PC-3 (cell line): Measurements from ENCODE around the gene SENP7. TPM values are rescaled to one million over a fixed set of nuclear protein-coding genes. Genes with fewer than 3 reads are reported as not detected.
"Not testable (repeated sequence)": the region's sequence is repeated elsewhere in the genome, so short reads cannot be mapped to it uniquely, and the experiment has no call there.

ENCODE experiments used
- ATAC-seq: fragments of 200-7000 bp; cut with Tn5 transposase; 2 replicates; pipeline ENCODE4 v1.9.1; 2020; ENCODE audit warnings: mild to moderate bottlenecking, moderate library complexity
- BruUV-seq: library from RNA; stranded (reverse); fragments of 400-500 nt; replicated peaks from 2 replicates; lab custom pipeline; 2021; lab: Mats Ljungman, UMichigan
- CTCF ChIA-PET: fragments of 300-600 bp; sonication (Branson Sonifier 250); formaldehyde crosslinking; loops from one replicate; lab custom pipeline; 2022; ENCODE audit warnings: antibody characterized with exemption; lab: Charles Lee
- POLR2A ChIA-PET: fragments of 300-600 bp; sonication (Branson Sonifier 250); formaldehyde crosslinking; loops from one replicate; lab custom pipeline; 2022; ENCODE audit warnings: antibody characterized with exemption; ENCODE audit not compliant: unreplicated experiment; lab: Charles Lee
- DNase-seq: peaks from one replicate; pipeline ENCODE4 v3.0.0-alpha.2; 2015
- H2AFZ ChIP-seq: fragments of 300-600 bp; sonication (generic); 2 replicates; pipeline ENCODE4 v1.6.0; 2016; ENCODE audit warnings: antibody characterized with exemption, low read length
- H3F3A ChIP-seq: fragments of 300-600 bp; sonication (generic); one replicate; pipeline ENCODE4 v1.6.0; 2017; ENCODE audit warnings: antibody characterized with exemption, low read length, control low read depth, mild to moderate bottlenecking; ENCODE audit not compliant: unreplicated experiment
- H3K27ac ChIP-seq: fragments of 300-600 bp; sonication (generic); 2 replicates; pipeline ENCODE4 v1.5.1; 2016; ENCODE audit warnings: mild to moderate bottlenecking, low read length
- H3K27me3 ChIP-seq: fragments of 300-600 bp; sonication (generic); 2 replicates; pipeline ENCODE4 v1.6.1; 2016; ENCODE audit warnings: low read length, mixed read lengths
- H3K36me3 ChIP-seq: fragments of 300-600 bp; sonication (generic); 2 replicates; pipeline ENCODE4 v1.6.1; 2016; ENCODE audit warnings: low read depth, mixed run types, low read length, mixed read lengths
- H3K4me1 ChIP-seq: fragments of 300-600 bp; sonication (generic); 2 replicates; pipeline ENCODE4 v1.5.1; 2016; ENCODE audit warnings: low read length; ENCODE audit not compliant: insufficient read depth
- H3K4me2 ChIP-seq: fragments of 300-600 bp; sonication (generic); 2 replicates; pipeline ENCODE4 v1.6.0; 2016; ENCODE audit warnings: low read length
- H3K4me3 ChIP-seq: fragments of 300-600 bp; sonication (generic); 2 replicates; pipeline ENCODE4 v1.5.1; 2016; ENCODE audit warnings: mild to moderate bottlenecking, low read length, mixed read lengths
- H3K79me2 ChIP-seq: fragments of 300-600 bp; sonication (generic); 2 replicates; pipeline ENCODE4 v1.6.1; 2017; ENCODE audit warnings: low read length, mixed read lengths
- H3K9ac ChIP-seq: fragments of 300-600 bp; sonication (generic); 2 replicates; pipeline ENCODE4 v1.6.0; 2016; ENCODE audit warnings: mild to moderate bottlenecking, low read length
- H3K9me2 ChIP-seq: fragments of 300-600 bp; sonication (generic); replicated peaks from 2 replicates; pipeline ENCODE4 v1.6.1; 2016; ENCODE audit warnings: mixed run types, low read length, mixed read lengths
- H3K9me3 ChIP-seq: fragments of 300-600 bp; sonication (generic); 2 replicates; pipeline ENCODE4 v1.6.1; 2016; ENCODE audit warnings: low read length, mixed read lengths
- H4K20me1 ChIP-seq: fragments of 300-600 bp; sonication (generic); 2 replicates; pipeline ENCODE4 v1.6.1; 2016; ENCODE audit warnings: low read length, mixed read lengths
- EZH2 ChIP-seq: fragments of 300-600 bp; sonication (generic); IDR thresholded peaks from one replicate; pipeline ENCODE4 v1.6.1; 2017; ENCODE audit warnings: antibody characterized with exemption, mild to moderate bottlenecking, low read length; ENCODE audit not compliant: unreplicated experiment
- EZH2phosphoT487 ChIP-seq: fragments of 300-600 bp; sonication (generic); IDR thresholded peaks from 2 replicates; pipeline ENCODE4 v1.6.1; 2018; ENCODE audit warnings: mild to moderate bottlenecking, antibody characterized with exemption, low read length, borderline replicate concordance
- intact Hi-C: fragments of 100-400 bp; cut with micrococcal nuclease; formaldehyde crosslinking; loops from 2 replicates; pipeline ENCODE4 v1.9.0; 2023
- total RNA-seq: library from RNA; depleted of rRNA; stranded (reverse); fragments of >200 nt; gene quantifications from 2 replicates; pipeline ENCODE4 v1.2.3, GENCODE V29; 2014
- TF ChIP-seq, protein P1 (sequence below): fragments of 300-600 bp; sonication (generic); conservative IDR thresholded peaks from 2 replicates; pipeline ENCODE4 v1.5.1; 2017; ENCODE audit warnings: antibody characterized with exemption, low read depth, mild to moderate bottlenecking, low read length

Gene SENP7
- total RNA-seq, 1 experiment from 2014 or later, result 4.8 TPM

DNA sequence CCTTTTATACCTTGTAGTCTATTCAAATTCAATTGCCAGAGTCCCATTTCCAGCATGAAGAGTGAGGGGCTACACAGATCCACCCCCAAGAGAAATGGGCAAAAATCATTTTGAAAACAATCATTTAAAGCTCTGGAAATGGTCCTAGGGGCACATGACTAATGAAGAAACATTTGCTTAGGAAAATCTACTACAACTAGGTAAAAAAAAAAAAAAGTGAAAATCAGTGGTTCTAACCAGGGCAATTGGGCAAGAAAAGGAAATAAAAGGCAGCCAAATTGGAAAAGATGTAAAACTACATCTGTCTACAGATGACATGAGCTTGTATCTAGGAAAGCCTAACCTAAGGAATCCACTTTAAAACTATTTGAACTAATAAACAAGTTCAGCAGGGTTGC lies 202.0 kb downstream of the SENP7 start:
- no peak for DNase-seq
- H2AFZ ChIP-seq, result no peak overlapping the region
- ChIA-PET POLR2A (interaction anchor here (0.6 to 0.7 kb wide), 2 partner anchors 8 to 11 kb away, joined by 5 to 9 read pairs; no protein-coding TSS in a partner anchor), CTCF (interaction anchor here (0.6 to 0.7 kb wide), 3 partner anchors 13 to 722 kb away, joined by 3 to 5 read pairs (median 3); no protein-coding TSS in a partner anchor)
- H3K9me3 ChIP-seq, result no peaks in the 10 kb centered on the region
- H3K4me2 ChIP-seq, result peak overlapping the region; percentile 49
- H3F3A ChIP-seq, result no peaks in the 10 kb centered on the region
- H3K4me1 ChIP-seq, result peaks cover 14% of the 10 kb centered on the region
- intact Hi-C loops, result loop anchor here (1.0 to 5.0 kb wide), 3 partner anchors 10 to 229 kb away; no protein-coding TSS in a partner anchor
- TF ChIP-seq EZH2phosphoT487, result no peak
- TF ChIP-seq EZH2, result no peak
- TF ChIP-seq, protein P1, sequence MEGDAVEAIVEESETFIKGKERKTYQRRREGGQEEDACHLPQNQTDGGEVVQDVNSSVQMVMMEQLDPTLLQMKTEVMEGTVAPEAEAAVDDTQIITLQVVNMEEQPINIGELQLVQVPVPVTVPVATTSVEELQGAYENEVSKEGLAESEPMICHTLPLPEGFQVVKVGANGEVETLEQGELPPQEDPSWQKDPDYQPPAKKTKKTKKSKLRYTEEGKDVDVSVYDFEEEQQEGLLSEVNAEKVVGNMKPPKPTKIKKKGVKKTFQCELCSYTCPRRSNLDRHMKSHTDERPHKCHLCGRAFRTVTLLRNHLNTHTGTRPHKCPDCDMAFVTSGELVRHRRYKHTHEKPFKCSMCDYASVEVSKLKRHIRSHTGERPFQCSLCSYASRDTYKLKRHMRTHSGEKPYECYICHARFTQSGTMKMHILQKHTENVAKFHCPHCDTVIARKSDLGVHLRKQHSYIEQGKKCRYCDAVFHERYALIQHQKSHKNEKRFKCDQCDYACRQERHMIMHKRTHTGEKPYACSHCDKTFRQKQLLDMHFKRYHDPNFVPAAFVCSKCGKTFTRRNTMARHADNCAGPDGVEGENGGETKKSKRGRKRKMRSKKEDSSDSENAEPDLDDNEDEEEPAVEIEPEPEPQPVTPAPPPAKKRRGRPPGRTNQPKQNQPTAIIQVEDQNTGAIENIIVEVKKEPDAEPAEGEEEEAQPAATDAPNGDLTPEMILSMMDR, result no peak
- peak overlapping the region; percentile 71 for H3K27ac ChIP-seq
- no peaks in the 10 kb centered on the region for H3K79me2 ChIP-seq
- H3K36me3 ChIP-seq, result no peaks in the 10 kb centered on the region
- no TSS peak for BruUV-seq
- no peaks in the 10 kb centered on the region for H3K9me2 ChIP-seq
- H4K20me1 ChIP-seq, result no peaks in the 10 kb centered on the region
- no peak overlapping the region for H3K4me3 ChIP-seq
- ATAC-seq, result peak; percentile 12
- peak overlapping the region; percentile 34; the same call in 1 of the 2 replicates for H3K9ac ChIP-seq
- no peaks in the 10 kb centered on the region for H3K27me3 ChIP-seq

DNA sequence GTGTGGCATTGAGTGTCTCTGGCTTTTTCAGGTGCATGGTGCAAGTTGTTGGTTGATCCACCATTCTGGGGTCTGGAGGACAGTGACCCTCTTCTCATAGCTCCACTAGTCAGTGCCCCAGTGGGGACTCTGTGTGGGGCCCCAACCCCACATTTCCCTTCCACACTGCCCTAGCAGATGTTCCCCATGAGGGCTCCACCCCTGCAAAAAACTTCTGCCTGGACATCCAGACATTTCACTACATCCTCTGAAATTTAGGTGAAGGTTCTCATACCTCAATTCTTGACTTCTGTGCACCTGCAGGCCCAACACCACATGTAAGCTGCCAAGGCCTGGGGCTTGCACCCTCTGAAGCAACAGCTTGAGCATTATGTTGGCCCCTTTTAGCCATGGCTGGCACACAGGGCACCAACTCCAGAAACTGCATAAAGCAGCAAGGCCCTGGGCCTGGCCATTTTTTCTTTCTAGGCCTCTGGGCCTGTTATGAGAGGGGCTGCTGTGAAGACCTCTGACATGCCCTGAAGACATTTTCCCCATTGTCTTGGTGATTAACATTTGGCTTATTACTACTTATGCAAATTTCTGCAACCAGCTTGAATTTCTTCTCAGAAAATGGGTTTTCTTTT lies 204.8 kb downstream of the SENP7 start:
- H3F3A ChIP-seq, DNase-seq, CTCF ChIA-PET, H3K9me3 ChIP-seq, H3K9ac ChIP-seq, BruUV-seq, H2AFZ ChIP-seq, H3K27me3 ChIP-seq, H3K9me2 ChIP-seq, H3K27ac ChIP-seq, H3K36me3 ChIP-seq, H3K4me3 ChIP-seq, H3K79me2 ChIP-seq, ATAC-seq, H3K4me2 ChIP-seq, H4K20me1 ChIP-seq, POLR2A ChIA-PET, intact Hi-C loops: not testable (repeated sequence)
- peaks cover 28% of the 10 kb centered on the region for H3K4me1 ChIP-seq

DNA sequence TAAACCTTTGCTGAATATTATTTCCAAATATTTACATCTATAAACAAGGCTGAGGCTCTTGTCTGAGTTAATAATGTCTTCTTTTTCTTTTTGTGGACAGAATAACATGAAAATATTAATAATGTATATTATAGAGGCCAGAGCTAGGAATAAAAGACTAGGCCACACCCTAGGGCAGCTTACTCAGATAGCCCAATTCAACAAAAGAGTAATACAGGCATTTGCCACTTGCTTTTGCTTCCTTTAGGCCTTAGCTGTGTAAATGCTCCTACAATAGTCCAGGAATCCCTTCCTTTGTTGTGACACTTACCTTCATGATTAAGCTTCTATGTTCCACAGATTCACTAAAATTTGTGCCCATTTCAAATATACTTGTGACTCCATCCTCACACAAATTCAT lies 209.2 kb downstream of the SENP7 start:
- no TSS peak for BruUV-seq
- ChIA-PET POLR2A (interaction anchor here (0.6 kb wide), 1 partner anchor 206 kb away, joined by 3 read pairs; no protein-coding TSS in a partner anchor), CTCF (interaction anchor here (1.0 kb wide), 1 partner anchor 73 kb away, joined by 3 read pairs; no protein-coding TSS in a partner anchor)
- H3K9ac ChIP-seq, result peak overlapping the region; percentile 48
- DNase-seq, result peak; percentile 35
- H3K27me3 ChIP-seq, result no peaks in the 10 kb centered on the region
- peak overlapping the region; percentile 54 for H3K4me3 ChIP-seq
- peak overlapping the region; percentile 36 for H2AFZ ChIP-seq
- TF ChIP-seq EZH2phosphoT487 (no peak), EZH2 (no peak)
- TF ChIP-seq, protein P1, result no peak
- H3K9me2 ChIP-seq, result no peaks in the 10 kb centered on the region
- H4K20me1 ChIP-seq, result no peaks in the 10 kb centered on the region
- ATAC-seq, result peak; percentile 75
- H3K79me2 ChIP-seq, result no peaks in the 10 kb centered on the region
- no peaks in the 10 kb centered on the region for H3K9me3 ChIP-seq
- H3F3A ChIP-seq, result peaks cover 5% of the 10 kb centered on the region
- H3K36me3 ChIP-seq, result no peaks in the 10 kb centered on the region
- H3K4me2 ChIP-seq, result peak overlapping the region; percentile 82
- H3K4me1 ChIP-seq, result peaks cover 20% of the 10 kb centered on the region
- H3K27ac ChIP-seq, result peak overlapping the region; percentile 85
- intact Hi-C loops, result no loop called here
